Stimulated activated effector memory CD8-positive, alpha-beta T cell treated with anti-CD3 and anti-CD28 coated beads, Interleukin-12 subunit alpha, Interleukin-12 subunit beta, amount 100 ng/mL, for 72 hours (primary cell): ENCODE data around the gene SLC34A2.
A peak's percentile ranks its signal among the peaks of the same experiment; 100 is the strongest.
"Not testable (repeated sequence)": the region's sequence is repeated elsewhere in the genome, so short reads cannot be mapped to it uniquely, and the experiment has no call there.

Source experiments
- ATAC-seq: fragments of 150-1000 bp; cut with Tn5 transposase; 2 replicates; pipeline ENCODE4 v1.10.0; 2021
- DNase-seq, 2 donors: peaks; one replicate each; pipeline ENCODE4 v3.0.0; 2021 to 2022; ENCODE audit warnings: low spot score in 2 of 2
- H3K27ac Mint-ChIP-seq: one replicate; pipeline ENCODE4 v1.8.0; 2022; ENCODE audit warnings: mild to moderate bottlenecking, mixed read lengths
- H3K36me3 Mint-ChIP-seq: one replicate; pipeline ENCODE4 v1.8.0; 2022; ENCODE audit warnings: mild to moderate bottlenecking, mixed read lengths
- H3K4me1 Mint-ChIP-seq: one replicate; pipeline ENCODE4 v1.8.0; 2022; ENCODE audit warnings: mixed read lengths
- H3K4me3 Mint-ChIP-seq: one replicate; pipeline ENCODE4 v1.8.0; 2022; ENCODE audit warnings: mild to moderate bottlenecking, mixed read lengths
- H3K9me3 Mint-ChIP-seq: one replicate; pipeline ENCODE4 v1.8.0; 2022; ENCODE audit warnings: mixed read lengths

Gene SLC34A2

GRCh38 chr4:25654971-25655963, at the start of gene SLC34A2:
TSS of gene SLC34A2 (plus strand) at chr4:25655851. CDS start at chr4:25662501, 6,650 bp downstream.
- no peak for DNase-seq
- no peaks in the 10 kb centered on the region for H3K9me3 Mint-ChIP-seq
- H3K4me1 Mint-ChIP-seq, result no peaks in the 10 kb centered on the region
- ATAC-seq, result peak; percentile 25
- no peak within 1 kb of the TSS for H3K4me3 Mint-ChIP-seq
- no peaks in the 10 kb centered on the region for H3K36me3 Mint-ChIP-seq
- H3K27ac Mint-ChIP-seq, result no peak within 1 kb of the TSS

GRCh38 chr4:25608644-25609043, 47.0 kb upstream of the SLC34A2 start:
- no peak overlapping the region for H3K27ac Mint-ChIP-seq
- no peak for ATAC-seq
- no peaks in the 10 kb centered on the region for H3K36me3 Mint-ChIP-seq
- no peak for DNase-seq
- H3K4me1 Mint-ChIP-seq, result no peaks in the 10 kb centered on the region
- no peak overlapping the region for H3K4me3 Mint-ChIP-seq
- no peaks in the 10 kb centered on the region for H3K9me3 Mint-ChIP-seq

- Mint-ChIP-seq H3K36me3 (no peaks in the 10 kb centered on the region), H3K4me3 (no peak overlapping the region), H3K4me1 (no peaks in the 10 kb centered on the region), H3K9me3 (no peaks in the 10 kb centered on the region), H3K27ac (no peak overlapping the region)
- DNase-seq, result no peak
- ATAC-seq, result no peak
These were observed 45.7 kb upstream of the SLC34A2 start for GRCh38 chr4:25609976-25610375.

- ATAC-seq, DNase-seq, H3K4me3 Mint-ChIP-seq, H3K36me3 Mint-ChIP-seq, H3K27ac Mint-ChIP-seq, H3K9me3 Mint-ChIP-seq, H3K4me1 Mint-ChIP-seq: not testable (repeated sequence)
These were observed 42.0 kb upstream of the SLC34A2 start for GRCh38 chr4:25613613-25614012.

- no peaks in the 10 kb centered on the region for H3K9me3 Mint-ChIP-seq
These were observed 40.8 kb upstream of the SLC34A2 start for GRCh38 chr4:25614807-25615206.

GRCh38 chr4:25621027-25621930, 34.4 kb upstream of the SLC34A2 start:
- H3K27ac Mint-ChIP-seq, result no peak overlapping the region
- ATAC-seq (no peak), DNase-seq (no peak)
- no peaks in the 10 kb centered on the region for H3K9me3 Mint-ChIP-seq
- no peak overlapping the region for H3K4me3 Mint-ChIP-seq
- no peaks in the 10 kb centered on the region for H3K36me3 Mint-ChIP-seq
- no peaks in the 10 kb centered on the region for H3K4me1 Mint-ChIP-seq

More at GRCh38 chr4:25614807-25615206, 40.8 kb upstream of the SLC34A2 start:
- ATAC-seq (no peak), DNase-seq (no peak)
- Mint-ChIP-seq H3K4me1 (no peaks in the 10 kb centered on the region), H3K36me3 (no peaks in the 10 kb centered on the region), H3K4me3 (no peak overlapping the region), H3K27ac (no peak overlapping the region)

GRCh38 chr4:25624616-25625015, 31.0 kb upstream of the SLC34A2 start:
- Mint-ChIP-seq H3K27ac (no peak overlapping the region), H3K36me3 (no peaks in the 10 kb centered on the region), H3K4me1 (no peaks in the 10 kb centered on the region), H3K9me3 (no peaks in the 10 kb centered on the region), H3K4me3 (no peak overlapping the region)
- DNase-seq (no peak), ATAC-seq (no peak)

GRCh38 chr4:25628451-25628850, 27.2 kb upstream of the SLC34A2 start:
- ATAC-seq (no peak), DNase-seq (no peak)
- Mint-ChIP-seq H3K9me3 (no peaks in the 10 kb centered on the region), H3K36me3 (no peaks in the 10 kb centered on the region), H3K27ac (no peak overlapping the region), H3K4me1 (no peaks in the 10 kb centered on the region), H3K4me3 (no peak overlapping the region)

- Mint-ChIP-seq H3K4me1 (peaks cover 6% of the 10 kb centered on the region), H3K27ac (no peak overlapping the region), H3K9me3 (no peaks in the 10 kb centered on the region), H3K4me3 (no peak overlapping the region), H3K36me3 (no peaks in the 10 kb centered on the region)
- DNase-seq, result no peak
- ATAC-seq, result no peak
These were observed 23.5 kb upstream of the SLC34A2 start for GRCh38 chr4:25632135-25632534.

- DNase-seq (no peak), ATAC-seq (no peak)
- Mint-ChIP-seq H3K9me3 (no peaks in the 10 kb centered on the region), H3K4me3 (no peak overlapping the region), H3K27ac (no peak overlapping the region), H3K36me3 (no peaks in the 10 kb centered on the region), H3K4me1 (peaks cover 15% of the 10 kb centered on the region)
These were observed 22.1 kb upstream of the SLC34A2 start for GRCh38 chr4:25633541-25633940.

- Mint-ChIP-seq H3K9me3 (no peaks in the 10 kb centered on the region), H3K4me1 (peaks cover 18% of the 10 kb centered on the region), H3K36me3 (no peaks in the 10 kb centered on the region), H3K27ac (no peak overlapping the region), H3K4me3 (no peak overlapping the region)
- ATAC-seq (no peak), DNase-seq (no peak)
These were observed 20.1 kb upstream of the SLC34A2 start for GRCh38 chr4:25635501-25635900.

- Mint-ChIP-seq H3K4me1 (peaks cover 18% of the 10 kb centered on the region), H3K27ac (no peak overlapping the region), H3K9me3 (no peaks in the 10 kb centered on the region), H3K4me3 (no peak overlapping the region), H3K36me3 (no peaks in the 10 kb centered on the region)
- ATAC-seq (no peak), DNase-seq (no peak)
These were observed 17.9 kb upstream of the SLC34A2 start for GRCh38 chr4:25637581-25638220.

GRCh38 chr4:25638221-25638601, 17.4 kb upstream of the SLC34A2 start:
- peaks cover 18% of the 10 kb centered on the region for H3K4me1 Mint-ChIP-seq
- peak overlapping the region; percentile 48 for H3K27ac Mint-ChIP-seq
- ATAC-seq (no peak), DNase-seq (no peak)
- no peak overlapping the region for H3K4me3 Mint-ChIP-seq
- no peaks in the 10 kb centered on the region for H3K36me3 Mint-ChIP-seq
- no peaks in the 10 kb centered on the region for H3K9me3 Mint-ChIP-seq

- peak overlapping the region; percentile 48 for H3K27ac Mint-ChIP-seq
- no peak overlapping the region for H3K4me3 Mint-ChIP-seq
- no peaks in the 10 kb centered on the region for H3K36me3 Mint-ChIP-seq
- H3K9me3 Mint-ChIP-seq, result no peaks in the 10 kb centered on the region
- peaks cover 18% of the 10 kb centered on the region for H3K4me1 Mint-ChIP-seq
- DNase-seq (no peak), ATAC-seq (no peak)
These were observed 16.8 kb upstream of the SLC34A2 start for GRCh38 chr4:25638806-25639205.

- DNase-seq (no peak), ATAC-seq (no peak)
- H3K4me3 Mint-ChIP-seq, result no peak overlapping the region
- H3K9me3 Mint-ChIP-seq, result no peaks in the 10 kb centered on the region
- no peaks in the 10 kb centered on the region for H3K4me1 Mint-ChIP-seq
- H3K27ac Mint-ChIP-seq, result no peak overlapping the region
- H3K36me3 Mint-ChIP-seq, result no peaks in the 10 kb centered on the region
These were observed 5.3 kb upstream of the SLC34A2 start for GRCh38 chr4:25650311-25650710.
